ENCODE measurements around the gene IL32. TPM values are rescaled to one million over a fixed set of nuclear protein-coding genes. Genes with fewer than 3 reads are reported as not detected.

Gene IL32
- total RNA-seq, 1 donor from 2014 or later: 8.8 TPM

- peaks cover 2% of the 10 kb centered on the region for H3K36me3 Mint-ChIP-seq (ENCODE audit: unreplicated experiment)
- no peak overlapping the region for H3K4me3 Mint-ChIP-seq (ENCODE audit: unreplicated experiment)
- no peak for TF ChIP-seq CTCF (IDR thresholded peaks at IDR 0.05)
- H3K4me1 Mint-ChIP-seq (ENCODE audit: unreplicated experiment): peaks cover 3% of the 10 kb centered on the region
- no peak overlapping the region for H3K27ac Mint-ChIP-seq (ENCODE audit: unreplicated experiment)
- H3K27me3 Mint-ChIP-seq (ENCODE audit: unreplicated experiment): peaks cover 44% of the 10 kb centered on the region
- no peak for DNase-seq (ENCODE audit: extremely low spot score, unreplicated experiment)
- H3K9me3 Mint-ChIP-seq (ENCODE audit: unreplicated experiment): no peaks in the 10 kb centered on the region
Observed at GRCh38 chr16:3032624-3033023, 32.8 kb upstream of the IL32 start.

GRCh38 chr16:3035289-3035971, 30.0 kb upstream of the IL32 start:
- Mint-ChIP-seq H3K4me1 (ENCODE audit: unreplicated experiment) (peaks cover 3% of the 10 kb centered on the region), H3K9me3 (ENCODE audit: unreplicated experiment) (no peaks in the 10 kb centered on the region), H3K27ac (ENCODE audit: unreplicated experiment) (no peak overlapping the region), H3K27me3 (ENCODE audit: unreplicated experiment) (peaks cover 60% of the 10 kb centered on the region), H3K36me3 (ENCODE audit: unreplicated experiment) (peaks cover 2% of the 10 kb centered on the region), H3K4me3 (ENCODE audit: unreplicated experiment) (no peak overlapping the region)
- DNase-seq (ENCODE audit: extremely low spot score, unreplicated experiment): no peak
- no peak for TF ChIP-seq CTCF (IDR thresholded peaks at IDR 0.05)

GRCh38 chr16:3035972-3036725, 29.3 kb upstream of the IL32 start:
- DNase-seq (ENCODE audit: extremely low spot score, unreplicated experiment): no peak
- TF ChIP-seq CTCF (IDR thresholded peaks at IDR 0.05): no peak
- Mint-ChIP-seq H3K36me3 (ENCODE audit: unreplicated experiment) (peaks cover 2% of the 10 kb centered on the region), H3K4me1 (ENCODE audit: unreplicated experiment) (peaks cover 3% of the 10 kb centered on the region), H3K27ac (ENCODE audit: unreplicated experiment) (no peak overlapping the region), H3K4me3 (ENCODE audit: unreplicated experiment) (no peak overlapping the region), H3K9me3 (ENCODE audit: unreplicated experiment) (no peaks in the 10 kb centered on the region), H3K27me3 (ENCODE audit: unreplicated experiment) (peaks cover 60% of the 10 kb centered on the region)

- Mint-ChIP-seq H3K9me3 (ENCODE audit: unreplicated experiment) (no peaks in the 10 kb centered on the region), H3K27me3 (ENCODE audit: unreplicated experiment) (peaks cover 60% of the 10 kb centered on the region), H3K4me3 (ENCODE audit: unreplicated experiment) (no peak within 1 kb of the TSS), H3K27ac (ENCODE audit: unreplicated experiment) (no peak within 1 kb of the TSS), H3K36me3 (ENCODE audit: unreplicated experiment) (peaks cover 2% of the 10 kb centered on the region), H3K4me1 (ENCODE audit: unreplicated experiment) (peaks cover 3% of the 10 kb centered on the region)
- no peak for TF ChIP-seq CTCF (IDR thresholded peaks at IDR 0.05)
- DNase-seq (ENCODE audit: extremely low spot score, unreplicated experiment): no peak
Observed at GRCh38 chr16:3036726-3037315, 28.6 kb upstream of the IL32 start, which contains the start of gene BICDL2. Gene BICDL2 (minus strand): TSS chr16:3036944. CDS start chr16:3035496, 1,448 bp downstream.

- H3K27ac Mint-ChIP-seq (ENCODE audit: unreplicated experiment): no peak overlapping the region
- TF ChIP-seq CTCF (IDR thresholded peaks at IDR 0.05): no peak
- H3K4me1 Mint-ChIP-seq (ENCODE audit: unreplicated experiment): peaks cover 3% of the 10 kb centered on the region
- H3K9me3 Mint-ChIP-seq (ENCODE audit: unreplicated experiment): no peaks in the 10 kb centered on the region
- peaks cover 50% of the 10 kb centered on the region for H3K27me3 Mint-ChIP-seq (ENCODE audit: unreplicated experiment)
- DNase-seq (ENCODE audit: extremely low spot score, unreplicated experiment): no peak
- peaks cover 2% of the 10 kb centered on the region for H3K36me3 Mint-ChIP-seq (ENCODE audit: unreplicated experiment)
- no peak overlapping the region for H3K4me3 Mint-ChIP-seq (ENCODE audit: unreplicated experiment)
Observed at GRCh38 chr16:3038256-3038655, 27.2 kb upstream of the IL32 start.

All from osteocyte (in vitro differentiated cells).